GM12878 (cell line): ENCODE data around the gene RARRES2.

ENCODE experiments used
- CEBPB ChIP-seq, 2 experiments: fragments of 150-350 bp in 1 of 2; IDR thresholded peaks; 2 replicates each; pipeline ENCODE4 v1.6.1; 2012 to 2014; ENCODE audit warnings: low read depth in 2 of 2, low read length in 2 of 2, borderline replicate concordance in 1 of 2, inconsistent platforms in 1 of 2
- CTCF ChIP-seq, 3 experiments: IDR thresholded peaks in 2 of 3; conservative IDR thresholded peaks in 1 of 3; 2 replicates each; pipeline ENCODE4 v1.5.1; 2011; ENCODE audit warnings: low read depth in 3 of 3, low read length in 3 of 3, mild to moderate bottlenecking in 3 of 3, control low read depth in 2 of 3, moderate library complexity in 2 of 3, inconsistent platforms in 1 of 3, mixed read lengths in 1 of 3; ENCODE audit not compliant: control insufficient read depth in 2 of 3, insufficient read depth in 1 of 3; ENCODE audit errors: extremely low read depth in 1 of 3
- CUX1 ChIP-seq: IDR thresholded peaks from 2 replicates; pipeline ENCODE4 v1.6.1; 2012; ENCODE audit warnings: improper control_type of control experiment, low read depth, low read length; ENCODE audit not compliant: insufficient replicate concordance
- HDAC2 ChIP-seq: fragments of 200-600 bp; sonication (generic); IDR thresholded peaks from 2 replicates; pipeline ENCODE4 v1.6.1; 2017
- MEF2A ChIP-seq: IDR thresholded peaks from 2 replicates; pipeline ENCODE4 v1.6.1; 2011; ENCODE audit warnings: low read depth, mild to moderate bottlenecking, low read length, moderate library complexity; ENCODE audit not compliant: insufficient read depth
- NR2C2 ChIP-seq: IDR thresholded peaks from 2 replicates; pipeline ENCODE4 v1.6.1; 2011; ENCODE audit warnings: borderline replicate concordance, low read depth; ENCODE audit not compliant: control insufficient read depth, insufficient read length
- POLR2AphosphoS5 ChIP-seq: IDR thresholded peaks from 2 replicates; pipeline ENCODE4 v1.6.1; 2011; ENCODE audit warnings: mild to moderate bottlenecking, low read length, inconsistent platforms

GRCh38 chr7:150377635-150378034 lies 36.2 kb upstream of the RARRES2 start:
- TF ChIP-seq CTCF (IDR thresholded peaks at IDR 0.05 in 2 of 3, conservative IDR thresholded peaks at IDR 0.05 in 1 of 3; ENCODE audit: control insufficient read depth in 2 of 3, extremely low read depth in 1 of 3, insufficient read depth in 1 of 3, low read depth in 3 of 3, low read length in 3 of 3) (no peak), POLR2AphosphoS5 (no peak), HDAC2 (no peak), CUX1 (no peak), NR2C2 (no peak), CEBPB (IDR thresholded peaks at IDR 0.05; ENCODE audit: borderline replicate concordance in 1 of 2, low read depth in 2 of 2, low read length in 2 of 2) (no peak), MEF2A (no peak)
